Activated naive CD4-positive, alpha-beta T cell treated with anti-CD3 and anti-CD28 coated beads for 36 hours (primary cell): ENCODE data around the gene VAV2. TPM values are rescaled to one million over a fixed set of nuclear protein-coding genes. Genes with fewer than 3 reads are reported as not detected.
A peak's percentile ranks its signal among the peaks of the same experiment; 100 is the strongest.

Source experiments
- CTCF ChIA-PET: fragments of 350-600 bp; sonication (Branson Sonifier 250); formaldehyde crosslinking; loops from one replicate; lab custom pipeline; 2021; ENCODE audit warnings: antibody characterized with exemption; lab: Charles Lee
- DNase-seq: peaks from one replicate; pipeline ENCODE4 v3.0.0-alpha.2; 2020
- H3K27ac Mint-ChIP-seq: one replicate; pipeline ENCODE4 v1.8.0; 2021; ENCODE audit warnings: mild to moderate bottlenecking, mixed read lengths
- H3K27me3 Mint-ChIP-seq: one replicate; pipeline ENCODE4 v1.8.0; 2021; ENCODE audit warnings: low read depth, mixed read lengths
- H3K36me3 Mint-ChIP-seq: one replicate; pipeline ENCODE4 v1.8.0; 2021; ENCODE audit warnings: low read depth, mixed read lengths
- H3K4me1 Mint-ChIP-seq: one replicate; pipeline ENCODE4 v1.8.0; 2021; ENCODE audit warnings: low read depth, mixed read lengths
- H3K4me3 Mint-ChIP-seq: one replicate; pipeline ENCODE4 v1.8.0; 2021; ENCODE audit warnings: mild to moderate bottlenecking, moderate library complexity, mixed read lengths
- H3K9me3 Mint-ChIP-seq: one replicate; pipeline ENCODE4 v1.8.0; 2021; ENCODE audit warnings: mixed read lengths
- intact Hi-C: fragments of 100-400 bp; cut with micrococcal nuclease; formaldehyde crosslinking; loops from one replicate; pipeline ENCODE4 v1.15.1; 2023
- total RNA-seq, 2 experiments: library from RNA; stranded (reverse); gene quantifications; one replicate each; pipeline ENCODE4 v1.2.3, GENCODE V29; 2021

VAV2 gene
- total RNA-seq, 2 experiments from 2014 or later: 3.4 to 3.8 TPM

DNA sequence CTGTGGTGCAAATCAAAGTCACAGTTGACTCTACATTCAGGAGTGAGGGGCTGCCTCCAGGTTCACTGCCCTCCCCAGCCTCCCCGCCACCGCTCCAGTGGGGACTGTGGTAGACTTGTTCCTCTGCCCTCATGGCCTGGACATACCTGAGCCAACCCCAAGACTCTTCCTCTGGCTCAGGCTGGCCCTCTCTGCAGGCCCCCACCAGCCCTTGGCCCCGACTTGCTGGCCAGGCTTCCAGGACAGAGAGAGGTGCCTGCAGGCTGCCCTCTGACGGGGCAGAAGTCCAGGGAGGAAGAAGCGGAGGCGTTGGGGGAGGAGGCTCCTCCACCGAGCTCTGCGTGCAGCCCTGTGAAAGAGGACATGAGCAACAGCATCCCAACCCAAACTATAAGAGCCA is 251.2 kb downstream of the VAV2 start:
- no peaks in the 10 kb centered on the region for H3K9me3 Mint-ChIP-seq
- no peaks in the 10 kb centered on the region for H3K27me3 Mint-ChIP-seq
- CTCF ChIA-PET: interaction anchor here (1.4 kb wide), 1 partner anchor 17 kb away, joined by 3 read pairs; no protein-coding TSS in a partner anchor
- H3K36me3 Mint-ChIP-seq: no peaks in the 10 kb centered on the region
- no peak for DNase-seq
- H3K27ac Mint-ChIP-seq: no peak overlapping the region
- peaks cover 2% of the 10 kb centered on the region for H3K4me1 Mint-ChIP-seq
- H3K4me3 Mint-ChIP-seq: no peak overlapping the region
- intact Hi-C loops: no loop called here

- no peaks in the 10 kb centered on the region for H3K27me3 Mint-ChIP-seq
- H3K27ac Mint-ChIP-seq: no peak overlapping the region
- no peaks in the 10 kb centered on the region for H3K9me3 Mint-ChIP-seq
- CTCF ChIA-PET: interaction anchor here (1.3 kb wide), 1 partner anchor 120 kb away, joined by 3 read pairs; no protein-coding TSS in a partner anchor
- peaks cover 2% of the 10 kb centered on the region for H3K4me1 Mint-ChIP-seq
- H3K36me3 Mint-ChIP-seq: no peaks in the 10 kb centered on the region
- intact Hi-C loops: no loop called here
- no peak for DNase-seq
- H3K4me3 Mint-ChIP-seq: no peak overlapping the region
These were observed 252.5 kb downstream of the VAV2 start for GRCh38 chr9:133739408-133740280.

GRCh38 chr9:133738640-133739225 is 253.4 kb downstream of the VAV2 start:
- peaks cover 2% of the 10 kb centered on the region for H3K4me1 Mint-ChIP-seq

GRCh38 chr9:133737774-133738639 is 254.1 kb downstream of the VAV2 start, which contains the start of gene SARDH:
Gene SARDH, minus strand, starts transcription at chr9:133738352. Its CDS starts 4,179 bp downstream, at chr9:133734173.
- H3K4me1 Mint-ChIP-seq: peaks cover 2% of the 10 kb centered on the region
- intact Hi-C loops: no loop called here
- no peaks in the 10 kb centered on the region for H3K9me3 Mint-ChIP-seq
- peak; percentile 32 for DNase-seq
- H3K36me3 Mint-ChIP-seq: no peaks in the 10 kb centered on the region
- no peaks in the 10 kb centered on the region for H3K27me3 Mint-ChIP-seq
- H3K27ac Mint-ChIP-seq: no peak within 1 kb of the TSS
- CTCF ChIA-PET: interaction anchor here (0.7 to 1.4 kb wide), 4 partner anchors 11 to 256 kb away, joined by 3 to 4 read pairs (median 3); no protein-coding TSS in a partner anchor
- H3K4me3 Mint-ChIP-seq: peak within 1 kb of the TSS; percentile 29

More at GRCh38 chr9:133738640-133739225, 253.4 kb downstream of the VAV2 start:
- intact Hi-C loops: no loop called here
- no peak for DNase-seq
- CTCF ChIA-PET: interaction anchor here (0.7 to 1.3 kb wide), 3 partner anchors 11 to 149 kb away, joined by 3 read pairs; no protein-coding TSS in a partner anchor
- Mint-ChIP-seq H3K27me3 (no peaks in the 10 kb centered on the region), H3K4me3 (no peak overlapping the region), H3K36me3 (no peaks in the 10 kb centered on the region), H3K9me3 (no peaks in the 10 kb centered on the region), H3K27ac (no peak overlapping the region)

- CTCF ChIA-PET: interaction anchor here (1.4 to 2.1 kb wide), 2 partner anchors 10 to 256 kb away, joined by 4 to 5 read pairs; no protein-coding TSS in a partner anchor
- Mint-ChIP-seq H3K27me3 (no peaks in the 10 kb centered on the region), H3K27ac (no peak overlapping the region), H3K4me3 (no peak overlapping the region), H3K36me3 (no peaks in the 10 kb centered on the region), H3K9me3 (no peaks in the 10 kb centered on the region), H3K4me1 (peaks cover 2% of the 10 kb centered on the region)
- no peak for DNase-seq
- intact Hi-C loops: no loop called here
These were observed 254.9 kb downstream of the VAV2 start for GRCh38 chr9:133737071-133737773.

DNA sequence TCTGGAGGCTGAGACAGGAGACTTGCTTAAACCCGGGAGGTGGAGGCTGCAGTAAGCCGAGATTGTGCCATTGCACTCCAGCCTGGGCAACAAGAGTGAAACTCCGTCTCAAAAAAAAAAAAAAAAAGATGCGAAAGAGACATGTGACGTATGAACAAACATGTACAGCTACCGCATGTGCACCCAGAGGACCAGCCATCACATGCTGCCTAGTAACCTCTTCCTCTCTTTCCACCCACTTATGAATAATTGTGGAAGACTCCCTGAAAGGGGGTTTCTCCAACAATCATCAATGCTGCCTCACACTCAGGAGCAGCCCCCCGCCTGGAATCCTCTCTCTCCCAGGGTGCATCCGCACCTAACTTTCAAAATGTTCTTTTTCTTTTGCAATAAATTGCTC is 256.2 kb downstream of the VAV2 start:
- CTCF ChIA-PET: interaction anchor here (0.6 to 2.1 kb wide), 2 partner anchors 8 to 10 kb away, joined by 4 to 5 read pairs; no protein-coding TSS in a partner anchor
- Mint-ChIP-seq H3K4me1 (peaks cover 2% of the 10 kb centered on the region), H3K9me3 (no peaks in the 10 kb centered on the region), H3K36me3 (no peaks in the 10 kb centered on the region), H3K4me3 (no peak overlapping the region), H3K27me3 (no peaks in the 10 kb centered on the region), H3K27ac (no peak overlapping the region)
- DNase-seq: no peak
- intact Hi-C loops: no loop called here

GRCh38 chr9:133735415-133735775 is 256.7 kb downstream of the VAV2 start:
- Mint-ChIP-seq H3K27ac (no peak overlapping the region), H3K4me3 (no peak overlapping the region), H3K9me3 (no peaks in the 10 kb centered on the region), H3K36me3 (no peaks in the 10 kb centered on the region), H3K4me1 (peaks cover 2% of the 10 kb centered on the region), H3K27me3 (no peaks in the 10 kb centered on the region)
- intact Hi-C loops: no loop called here
- DNase-seq: no peak
- CTCF ChIA-PET: interaction anchor here (0.6 to 2.1 kb wide), 3 partner anchors 8 to 10 kb away, joined by 3 to 5 read pairs (median 4); no protein-coding TSS in a partner anchor

DNA sequence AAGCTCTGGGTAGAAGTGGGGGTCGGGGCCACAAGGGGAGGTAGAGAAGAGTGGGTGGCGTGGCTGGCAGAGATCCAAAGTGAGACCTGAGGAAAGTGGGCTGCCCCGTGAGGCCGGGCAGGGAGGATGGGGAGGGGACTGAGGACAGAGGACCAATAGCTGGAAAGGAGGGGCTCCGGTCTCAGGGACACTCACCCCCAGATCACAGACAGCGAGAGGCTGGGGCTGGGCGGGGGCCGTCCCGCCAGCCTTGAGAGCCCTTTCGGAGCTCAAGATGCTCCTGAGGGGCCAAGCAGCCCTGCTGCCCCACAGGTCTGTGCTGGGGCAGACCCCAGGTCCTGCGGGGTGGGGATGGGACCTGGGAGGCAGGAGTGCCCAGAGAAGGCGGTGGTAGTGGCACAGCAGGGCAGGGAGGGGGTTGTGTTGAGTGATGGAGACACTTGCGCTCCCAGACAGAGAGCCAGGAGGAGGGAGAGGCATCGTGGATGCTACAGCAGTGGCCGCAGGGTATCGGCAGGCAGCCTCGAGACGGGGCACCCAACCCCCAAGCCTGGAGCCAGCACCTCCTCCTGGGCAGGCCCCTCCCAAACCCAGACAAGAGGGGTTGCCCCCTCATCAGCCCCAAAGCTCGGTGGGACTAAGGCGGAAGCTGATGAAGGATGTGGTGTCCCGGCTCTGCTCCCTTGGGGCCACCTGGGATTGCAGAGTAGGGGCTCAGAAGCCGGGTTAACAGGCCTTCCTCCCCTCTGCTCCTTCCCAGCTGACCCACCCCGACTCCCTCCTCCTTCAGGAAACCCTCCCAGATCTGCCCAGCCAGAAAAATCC is 257.3 kb downstream of the VAV2 start:
- intact Hi-C loops: no loop called here
- H3K4me1 Mint-ChIP-seq: peaks cover 2% of the 10 kb centered on the region
- H3K4me3 Mint-ChIP-seq: no peak overlapping the region
- no peaks in the 10 kb centered on the region for H3K27me3 Mint-ChIP-seq
- no peaks in the 10 kb centered on the region for H3K9me3 Mint-ChIP-seq
- no peak for DNase-seq
- CTCF ChIA-PET: interaction anchor here (0.6 to 1.1 kb wide), 2 partner anchors 8 to 11 kb away, joined by 3 to 7 read pairs; no protein-coding TSS in a partner anchor
- no peaks in the 10 kb centered on the region for H3K36me3 Mint-ChIP-seq
- H3K27ac Mint-ChIP-seq: no peak overlapping the region

GRCh38 chr9:133733796-133734533 is 258.2 kb downstream of the VAV2 start:
- Mint-ChIP-seq H3K4me1 (peaks cover 2% of the 10 kb centered on the region), H3K9me3 (no peaks in the 10 kb centered on the region), H3K4me3 (no peak overlapping the region), H3K27ac (no peak overlapping the region), H3K36me3 (no peaks in the 10 kb centered on the region), H3K27me3 (no peaks in the 10 kb centered on the region)
- CTCF ChIA-PET: interaction anchor here (0.5 to 0.6 kb wide), 2 partner anchors 12 to 132 kb away, joined by 3 to 7 read pairs; no protein-coding TSS in a partner anchor
- no peak for DNase-seq
- intact Hi-C loops: no loop called here

DNA sequence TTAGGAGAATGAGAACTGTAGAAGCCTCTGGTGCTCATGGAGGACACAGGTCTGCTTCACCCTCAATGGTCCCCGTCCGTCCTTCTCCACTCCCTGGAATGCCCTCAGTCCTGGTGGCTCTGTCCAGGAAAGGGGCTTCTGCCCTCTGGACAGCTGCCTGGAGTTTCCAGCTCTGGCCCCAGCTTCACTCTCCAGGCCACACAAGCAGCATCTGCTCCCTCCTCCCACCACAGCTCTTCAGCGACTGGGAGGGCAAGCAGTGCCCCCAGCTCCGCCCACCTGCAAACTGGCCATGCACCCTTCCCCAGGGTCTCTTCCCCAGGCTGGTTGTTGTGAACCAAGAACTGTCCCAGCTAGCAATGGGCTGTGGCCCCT is 258.7 kb downstream of the VAV2 start:
- Mint-ChIP-seq H3K4me3 (no peak overlapping the region), H3K4me1 (peaks cover under 1% of the 10 kb centered on the region), H3K36me3 (no peaks in the 10 kb centered on the region), H3K27me3 (no peaks in the 10 kb centered on the region), H3K27ac (no peak overlapping the region), H3K9me3 (no peaks in the 10 kb centered on the region)
- DNase-seq: no peak
- CTCF ChIA-PET: no interaction called here
- intact Hi-C loops: no loop called here
